ENCODE results near the gene MSX2. TPM values are rescaled to one million over a fixed set of nuclear protein-coding genes. Genes with fewer than 3 reads are reported as not detected.

The MSX2 gene
- total and polyA plus RNA-seq, 2 of the 4 experiments (the other 2 are of a cell fraction): 2.2 to 3.7 TPM

GRCh38 chr5:174773371-174773770 lies 49.0 kb downstream of the MSX2 start:
- Histone ChIP-seq H2BK15ac (ENCODE audit: low read depth, low read length) (no peak overlapping the region), H4K8ac (ENCODE audit: low read depth in 2 of 2, low read length in 2 of 2) (no peak overlapping the region), H2AFZ (replicated peaks; ENCODE audit: low read length, poor library complexity) (no peak overlapping the region), H2BK5ac (ENCODE audit: low read depth, low read length, poor library complexity, severe bottlenecking) (no peak overlapping the region), H3K4me3 (ENCODE audit: insufficient read depth, low read depth, low read length) (no peak overlapping the region), H4K5ac (ENCODE audit: low read depth, low read length) (no peak overlapping the region), H2AK5ac (ENCODE audit: low read depth, low read length) (no peak overlapping the region), H3K9ac (ENCODE audit: low read depth, low read length) (no peak overlapping the region), H3K36me3 (ENCODE audit: control insufficient read depth, insufficient read depth, low read length) (no peaks in the 10 kb centered on the region), H4K20me1 (ENCODE audit: insufficient read depth, low read length) (no peaks in the 10 kb centered on the region), H3K27me3 (ENCODE audit: control insufficient read depth, insufficient read depth, low read length) (peaks cover 9% of the 10 kb centered on the region), H4K91ac (ENCODE audit: insufficient read depth, low read depth, low read length) (no peak overlapping the region), H2BK20ac (ENCODE audit: low read depth, low read length) (no peak overlapping the region), H3K23ac (ENCODE audit: low read depth, low read length) (no peak overlapping the region), H3K27ac (ENCODE audit: insufficient read depth, low read length) (no peak overlapping the region), H2AK9ac (replicated peaks; ENCODE audit: low read depth, low read length, poor library complexity) (no peak overlapping the region), H3K4me2 (ENCODE audit: low read depth, low read length) (no peak overlapping the region), H3K56ac (ENCODE audit: extremely low read depth, insufficient read depth, low read length) (no peak overlapping the region), H2BK120ac (ENCODE audit: low read depth, low read length) (no peak overlapping the region), H3K4me1 (ENCODE audit: control insufficient read depth, insufficient read depth, low read length) (no peaks in the 10 kb centered on the region), H3K9me1 (ENCODE audit: insufficient read depth, low read length) (no peaks in the 10 kb centered on the region), H3K9me3 (ENCODE audit: control insufficient read depth, insufficient read depth, low read length) (peaks cover 3% of the 10 kb centered on the region; the same call in 1 of the 2 replicates), H3K18ac (ENCODE audit: low read depth, low read length) (no peak overlapping the region), H3K14ac (replicated peaks; ENCODE audit: low read depth, low read length) (no peak overlapping the region), H3K79me1 (ENCODE audit: low read depth in 1 of 2, low read length in 2 of 2) (no peaks in the 10 kb centered on the region), H3K4ac (ENCODE audit: low read depth, low read length) (no peak overlapping the region)
- no peak for ATAC-seq (ENCODE audit: low read depth)
- dilution Hi-C loops (cut with HindIII; ENCODE audit: low sequenced_read_pairs, unreplicated experiment): no loop called here
- TF ChIP-seq RFX5 (IDR thresholded peaks at IDR 0.05; ENCODE audit: low read depth, low read length) (no peak), POLR2A (IDR thresholded peaks at IDR 0.05; ENCODE audit: low read depth, low read length) (no peak), FOS (IDR thresholded peaks at IDR 0.05; ENCODE audit: low read depth, low read length) (no peak), NFE2L2 (IDR thresholded peaks at IDR 0.05; ENCODE audit: low read depth, low read length) (no peak), MAFK (IDR thresholded peaks at IDR 0.05; ENCODE audit: low read depth, low read length) (no peak), MAZ (IDR thresholded peaks at IDR 0.05; ENCODE audit: borderline replicate concordance, low read depth, low read length) (no peak), USF2 (IDR thresholded peaks at IDR 0.05; ENCODE audit: low read depth, low read length) (no peak), RCOR1 (IDR thresholded peaks at IDR 0.05; ENCODE audit: insufficient replicate concordance, low read length) (no peak), CEBPB (IDR thresholded peaks at IDR 0.05; ENCODE audit: low read depth, low read length) (no peak)
- intact Hi-C loops (cut with micrococcal nuclease): no loop called here
- WGBS, 2 experiments (ENCODE audit: extremely low coverage in 2 of 2, insufficient read length in 1 of 2): 100% methylated on average over 1 of the region's 3 CpGs; no CpG with 5 or more reads in 1 of the 2 experiments
- no peak for DNase-seq
- in situ Hi-C loops (cut with MboI; ENCODE audit: low sequenced_read_pairs): no loop called here
- no TSS peak for BruUV-seq (replicated peaks)
- ChIA-PET POLR2A (ENCODE audit: unreplicated experiment) (no interaction called here), CTCF (no interaction called here)
